Measurements from ENCODE around the gene LAP3.

DNA sequence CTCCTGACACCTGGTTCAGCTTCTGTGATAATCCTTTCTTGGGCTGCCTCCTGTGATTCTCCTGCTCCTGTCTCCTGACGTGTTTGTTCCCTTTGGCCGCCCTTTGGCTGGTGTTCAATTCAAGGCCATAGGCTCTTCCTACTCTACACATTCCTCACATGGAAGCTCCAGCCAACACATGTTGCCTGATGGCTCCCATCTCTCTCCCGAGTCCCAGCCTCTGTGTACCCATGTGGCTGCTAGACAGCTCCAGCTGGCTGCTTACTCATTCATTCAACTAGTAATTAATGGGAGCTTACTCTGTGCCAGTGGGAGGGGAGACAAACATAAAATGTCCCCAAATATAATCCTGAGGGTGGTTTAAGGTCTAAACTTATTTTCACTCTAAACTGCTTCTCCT lies 28.2 kb downstream of the LAP3 start:
- TF ChIP-seq, protein P1, sequence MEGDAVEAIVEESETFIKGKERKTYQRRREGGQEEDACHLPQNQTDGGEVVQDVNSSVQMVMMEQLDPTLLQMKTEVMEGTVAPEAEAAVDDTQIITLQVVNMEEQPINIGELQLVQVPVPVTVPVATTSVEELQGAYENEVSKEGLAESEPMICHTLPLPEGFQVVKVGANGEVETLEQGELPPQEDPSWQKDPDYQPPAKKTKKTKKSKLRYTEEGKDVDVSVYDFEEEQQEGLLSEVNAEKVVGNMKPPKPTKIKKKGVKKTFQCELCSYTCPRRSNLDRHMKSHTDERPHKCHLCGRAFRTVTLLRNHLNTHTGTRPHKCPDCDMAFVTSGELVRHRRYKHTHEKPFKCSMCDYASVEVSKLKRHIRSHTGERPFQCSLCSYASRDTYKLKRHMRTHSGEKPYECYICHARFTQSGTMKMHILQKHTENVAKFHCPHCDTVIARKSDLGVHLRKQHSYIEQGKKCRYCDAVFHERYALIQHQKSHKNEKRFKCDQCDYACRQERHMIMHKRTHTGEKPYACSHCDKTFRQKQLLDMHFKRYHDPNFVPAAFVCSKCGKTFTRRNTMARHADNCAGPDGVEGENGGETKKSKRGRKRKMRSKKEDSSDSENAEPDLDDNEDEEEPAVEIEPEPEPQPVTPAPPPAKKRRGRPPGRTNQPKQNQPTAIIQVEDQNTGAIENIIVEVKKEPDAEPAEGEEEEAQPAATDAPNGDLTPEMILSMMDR (IDR thresholded peaks at IDR 0.05), result no peak
- no peak for TF ChIP-seq POLR2A (IDR thresholded peaks at IDR 0.05)
- no peak for TF ChIP-seq EP300 (IDR thresholded peaks at IDR 0.05)

All from upper lobe of left lung (tissue), 4 donors.